Natural killer cell treated with Interleukin-12 subunit alpha and Interleukin-12 subunit beta and Interleukin-15 and Interleukin-18, amount 100 ng/mL, for 72 hours (primary cell): ENCODE measurements around the gene CCRL2. TPM values are rescaled to one million over a fixed set of nuclear protein-coding genes. Genes with fewer than 3 reads are reported as not detected.

Source experiments
- ATAC-seq, 2 donors: fragments of 150-1000 bp; cut with Tn5 transposase in 1 of 2; sonication (Bioruptor Pico), chemical (Tn5 transposase) in 1 of 2; 2 replicates each; pipeline ENCODE4 v1.10.0; 2021
- DNase-seq: peaks from one replicate; pipeline ENCODE4 v3.0.0; 2022; ENCODE audit warnings: low spot score
- H3K27ac Mint-ChIP-seq, 2 donors: 1 replicate in 1 of 2; 2 replicates in 1 of 2; pipeline ENCODE4 v1.8.0; 2022; ENCODE audit warnings: mixed read lengths in 2 of 2, mild to moderate bottlenecking in 1 of 2, moderate library complexity in 1 of 2
- H3K27me3 Mint-ChIP-seq, 2 donors: 1 replicate in 1 of 2; 2 replicates in 1 of 2; pipeline ENCODE4 v1.8.0; 2022; ENCODE audit warnings: mixed read lengths in 2 of 2
- H3K36me3 Mint-ChIP-seq: one replicate; pipeline ENCODE4 v1.8.0; 2022; ENCODE audit warnings: mixed read lengths
- H3K4me1 Mint-ChIP-seq, 2 donors: 1 replicate in 1 of 2; 2 replicates in 1 of 2; pipeline ENCODE4 v1.8.0; 2022; ENCODE audit warnings: low read depth in 2 of 2, mixed read lengths in 2 of 2, mild to moderate bottlenecking in 1 of 2
- H3K4me3 Mint-ChIP-seq: one replicate; pipeline ENCODE4 v1.8.0; 2022; ENCODE audit warnings: mixed read lengths
- H3K9me3 Mint-ChIP-seq: 2 replicates; pipeline ENCODE4 v1.8.0; 2022; ENCODE audit warnings: mixed read lengths
- total RNA-seq, 2 donors: library from RNA; stranded (reverse); gene quantifications; one replicate each; pipeline ENCODE4 v1.2.3, GENCODE V29; 2022

The CCRL2 gene
- total RNA-seq, result 1 to 10 TPM; 4.0 to 6.2 TPM

- peak; percentile 67 for DNase-seq
- no peaks in the 10 kb centered on the region for H3K9me3 Mint-ChIP-seq
Observed at GRCh38 chr3:46406788-46407611, at the start of gene CCRL2, which contains the start of gene CCR5AS. Gene CCRL2 (plus strand): TSS chr3:46407259. CDS start chr3:46408080, 821 bp downstream. Gene CCR5AS (minus strand): TSS chr3:46407066.

DNA sequence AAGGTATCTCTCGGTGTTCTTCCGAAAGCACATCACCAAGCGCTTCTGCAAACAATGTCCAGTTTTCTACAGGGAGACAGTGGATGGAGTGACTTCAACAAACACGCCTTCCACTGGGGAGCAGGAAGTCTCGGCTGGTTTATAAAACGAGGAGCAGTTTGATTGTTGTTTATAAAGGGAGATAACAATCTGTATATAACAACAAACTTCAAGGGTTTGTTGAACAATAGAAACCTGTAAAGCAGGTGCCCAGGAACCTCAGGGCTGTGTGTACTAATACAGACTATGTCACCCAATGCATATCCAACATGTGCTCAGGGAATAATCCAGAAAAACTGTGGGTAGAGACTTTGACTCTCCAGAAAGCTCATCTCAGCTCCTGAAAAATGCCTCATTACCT is 48.6 kb upstream of the CCRL2 start:
- Mint-ChIP-seq H3K27me3 (no peaks in the 10 kb centered on the region), H3K27ac (peak overlapping the region in 1 of 2 donors; percentile 78), H3K4me3 (peak overlapping the region; percentile 56), H3K4me1 (peaks cover 59 to 80% of the 10 kb centered on the region in 2 donors), H3K36me3 (no peaks in the 10 kb centered on the region), H3K9me3 (no peaks in the 10 kb centered on the region)
- DNase-seq, result no peak
- ATAC-seq, result no peak

More at GRCh38 chr3:46406788-46407611, at the start of gene CCRL2, which contains the start of gene CCR5AS:
- Mint-ChIP-seq H3K27me3 (peaks cover 0 to 3% of the 10 kb centered on the region in 2 donors), H3K27ac (peak within 1 kb of the TSS; percentile 90 to 93), H3K4me1 (peaks cover 19 to 28% of the 10 kb centered on the region in 2 donors), H3K36me3 (no peaks in the 10 kb centered on the region), H3K4me3 (peak within 1 kb of the TSS; percentile 87)
- ATAC-seq, result peak; percentile 88 to 93

GRCh38 chr3:46359733-46360493 is 47.1 kb upstream of the CCRL2 start:
- Mint-ChIP-seq H3K9me3 (peaks cover 4% of the 10 kb centered on the region), H3K27me3 (no peaks in the 10 kb centered on the region), H3K36me3 (no peaks in the 10 kb centered on the region), H3K4me1 (peaks cover 54 to 80% of the 10 kb centered on the region in 2 donors), H3K27ac (peak overlapping the region; percentile 78 to 83), H3K4me3 (peak overlapping the region; percentile 69)
- DNase-seq, result no peak
- peak; percentile 76 to 86 for ATAC-seq

- Mint-ChIP-seq H3K4me3 (peak overlapping the region; percentile 69), H3K27ac (peak overlapping the region; percentile 78 to 83), H3K27me3 (no peaks in the 10 kb centered on the region), H3K4me1 (peaks cover 53 to 82% of the 10 kb centered on the region in 2 donors), H3K36me3 (peaks cover 2% of the 10 kb centered on the region), H3K9me3 (peaks cover 4% of the 10 kb centered on the region)
- DNase-seq (no peak), ATAC-seq (peak; percentile 29 to 57)
Observed at GRCh38 chr3:46360907-46361306, 46.2 kb upstream of the CCRL2 start.

- H3K4me1 Mint-ChIP-seq, result peaks cover 57 to 84% of the 10 kb centered on the region in 2 donors
- peak overlapping the region; percentile 78 to 83 for H3K27ac Mint-ChIP-seq
- peaks cover 6% of the 10 kb centered on the region for H3K36me3 Mint-ChIP-seq
- peaks cover 4% of the 10 kb centered on the region for H3K9me3 Mint-ChIP-seq
- no peaks in the 10 kb centered on the region for H3K27me3 Mint-ChIP-seq
- ATAC-seq (peak; percentile 86 to 88), DNase-seq (no peak)
- H3K4me3 Mint-ChIP-seq, result peak overlapping the region; percentile 69
Observed at GRCh38 chr3:46361408-46362283, 45.4 kb upstream of the CCRL2 start.

- ATAC-seq (no peak), DNase-seq (no peak)
- H3K36me3 Mint-ChIP-seq, result peaks cover 6% of the 10 kb centered on the region
- no peak overlapping the region for H3K4me3 Mint-ChIP-seq
- H3K27me3 Mint-ChIP-seq, result no peaks in the 10 kb centered on the region
- peaks cover 64 to 83% of the 10 kb centered on the region in 2 donors for H3K4me1 Mint-ChIP-seq
- peaks cover 4% of the 10 kb centered on the region for H3K9me3 Mint-ChIP-seq
- H3K27ac Mint-ChIP-seq, result peak overlapping the region; percentile 75 to 82
Observed at GRCh38 chr3:46365041-46365440, 42.0 kb upstream of the CCRL2 start.

GRCh38 chr3:46365737-46366524 is 41.1 kb upstream of the CCRL2 start:
- peak overlapping the region; percentile 75 to 82 for H3K27ac Mint-ChIP-seq
- H3K9me3 Mint-ChIP-seq, result peaks cover 4% of the 10 kb centered on the region
- H3K27me3 Mint-ChIP-seq, result no peaks in the 10 kb centered on the region
- DNase-seq (no peak), ATAC-seq (no peak)
- peak overlapping the region; percentile 29 for H3K4me3 Mint-ChIP-seq
- H3K36me3 Mint-ChIP-seq, result peaks cover 6% of the 10 kb centered on the region
- peaks cover 62 to 83% of the 10 kb centered on the region in 2 donors for H3K4me1 Mint-ChIP-seq

- peak overlapping the region; percentile 83 for H3K4me3 Mint-ChIP-seq
- H3K9me3 Mint-ChIP-seq, result peaks cover 4% of the 10 kb centered on the region
- H3K36me3 Mint-ChIP-seq, result peaks cover 6% of the 10 kb centered on the region
- no peak for ATAC-seq
- H3K27me3 Mint-ChIP-seq, result no peaks in the 10 kb centered on the region
- peaks cover 58 to 87% of the 10 kb centered on the region in 2 donors for H3K4me1 Mint-ChIP-seq
- H3K27ac Mint-ChIP-seq, result peak overlapping the region; percentile 93 to 94
- no peak for DNase-seq
Observed at GRCh38 chr3:46367811-46368210, 39.2 kb upstream of the CCRL2 start.

- Mint-ChIP-seq H3K4me1 (peaks cover 66 to 92% of the 10 kb centered on the region in 2 donors), H3K36me3 (peaks cover 12% of the 10 kb centered on the region), H3K9me3 (peaks cover 4% of the 10 kb centered on the region), H3K27ac (peak overlapping the region; percentile 93 to 94), H3K4me3 (peak overlapping the region; percentile 83), H3K27me3 (no peaks in the 10 kb centered on the region)
- DNase-seq (peak; percentile 86), ATAC-seq (peak; percentile 74 to 80)
Observed at GRCh38 chr3:46368569-46368968, 38.5 kb upstream of the CCRL2 start.

- peaks cover 13% of the 10 kb centered on the region for H3K36me3 Mint-ChIP-seq
- peak overlapping the region; percentile 83 for H3K4me3 Mint-ChIP-seq
- H3K9me3 Mint-ChIP-seq, result peaks cover 4% of the 10 kb centered on the region
- peaks cover 70 to 92% of the 10 kb centered on the region in 2 donors for H3K4me1 Mint-ChIP-seq
- DNase-seq (no peak), ATAC-seq (no peak)
- H3K27ac Mint-ChIP-seq, result peak overlapping the region; percentile 93 to 94
- H3K27me3 Mint-ChIP-seq, result no peaks in the 10 kb centered on the region
Observed at GRCh38 chr3:46369151-46369550, 37.9 kb upstream of the CCRL2 start.

DNA sequence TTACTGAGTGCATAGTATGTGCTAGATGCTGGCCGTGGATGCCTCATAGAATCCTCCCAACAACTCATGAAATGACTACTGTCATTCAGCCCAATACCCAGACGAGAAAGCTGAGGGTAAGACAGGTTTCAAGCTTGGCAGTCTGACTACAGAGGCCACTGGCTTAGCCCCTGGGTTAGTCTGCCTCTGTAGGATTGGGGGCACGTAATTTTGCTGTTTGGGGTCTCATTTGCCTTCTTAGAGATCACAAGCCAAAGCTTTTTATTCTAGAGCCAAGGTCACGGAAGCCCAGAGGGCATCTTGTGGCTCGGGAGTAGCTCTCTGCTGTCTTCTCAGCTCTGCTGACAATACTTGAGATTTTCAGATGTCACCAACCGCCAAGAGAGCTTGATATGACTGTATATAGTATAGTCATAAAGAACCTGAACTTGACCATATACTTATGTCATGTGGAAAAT is 37.4 kb upstream of the CCRL2 start:
- H3K4me3 Mint-ChIP-seq, result peak overlapping the region; percentile 83
- no peaks in the 10 kb centered on the region for H3K27me3 Mint-ChIP-seq
- peaks cover 1% of the 10 kb centered on the region for H3K9me3 Mint-ChIP-seq
- DNase-seq, result no peak
- peaks cover 18% of the 10 kb centered on the region for H3K36me3 Mint-ChIP-seq
- peak; percentile 84 to 89 for ATAC-seq
- peak overlapping the region; percentile 93 to 94 for H3K27ac Mint-ChIP-seq
- H3K4me1 Mint-ChIP-seq, result peaks cover 73 to 92% of the 10 kb centered on the region in 2 donors

- no peak for DNase-seq
- H3K4me1 Mint-ChIP-seq, result peaks cover 75 to 92% of the 10 kb centered on the region in 2 donors
- no peaks in the 10 kb centered on the region for H3K27me3 Mint-ChIP-seq
- peak; percentile 56 to 61 for ATAC-seq
- peak within 1 kb of the TSS; percentile 83 for H3K4me3 Mint-ChIP-seq
- H3K9me3 Mint-ChIP-seq, result no peaks in the 10 kb centered on the region
- H3K36me3 Mint-ChIP-seq, result peaks cover 15% of the 10 kb centered on the region
- H3K27ac Mint-ChIP-seq, result peak within 1 kb of the TSS; percentile 93 to 94
Observed at GRCh38 chr3:46370839-46371518, 36.1 kb upstream of the CCRL2 start, which contains the start of gene CCR5. Gene CCR5 (plus strand): TSS chr3:46370946. CDS start chr3:46372903, 1,957 bp downstream.
